Esophagus squamous epithelium (tissue), 5 donors: ENCODE measurements around the gene SYDE2. TPM values are rescaled to one million over a fixed set of nuclear protein-coding genes. Genes with fewer than 3 reads are reported as not detected.

Experiments
- DNase-seq: peaks from one replicate; lab custom pipeline; 2025; lab: John Stamatoyannopoulos, UW
- H3K27ac ChIP-seq, 4 donors: fragments of 200-600 bp; sonication (generic); one replicate each; pipeline ENCODE4 v1.5.1; 2016 to 2019; ENCODE audit warnings: mild to moderate bottlenecking in 1 of 4
- H3K27me3 ChIP-seq, 4 donors: fragments of 200-600 bp; sonication (generic); 1 replicate in 3 of 4; 2 replicates in 1 of 4; pipeline versions ENCODE4 v1.5.1 to v1.6.0; 2017 to 2021; ENCODE audit warnings: antibody characterized with exemption in 1 of 4
- H3K36me3 ChIP-seq, 3 donors: fragments of 200-600 bp; sonication (generic); one replicate each; pipeline ENCODE4 v1.5.1; 2016 to 2019
- H3K4me1 ChIP-seq, 3 donors: fragments of 200-600 bp; sonication (generic); one replicate each; pipeline ENCODE4 v1.5.1; 2017 to 2019
- H3K4me3 ChIP-seq, 4 donors: fragments of 200-600 bp; sonication (generic); 1 replicate in 3 of 4; 2 replicates in 1 of 4; pipeline ENCODE4 v1.5.1; 2016 to 2019; ENCODE audit warnings: mild to moderate bottlenecking in 2 of 4, moderate library complexity in 1 of 4
- H3K9me3 ChIP-seq, 3 donors: fragments of 200-600 bp; sonication (generic); one replicate each; pipeline ENCODE4 v1.5.1; 2016 to 2019
- POLR2A ChIP-seq, 4 donors: fragments of 450-650 bp; IDR thresholded peaks; one replicate each; pipeline ENCODE4 v1.6.1; 2017; ENCODE audit warnings: antibody characterized with exemption in 4 of 4, mild to moderate bottlenecking in 4 of 4, moderate library complexity in 3 of 4
- WGBS, 2 donors: methylation state at CpG; one replicate each; pipeline ENCODE4 v1.1.5; 2018; 5-methylcytosine and 5-hydroxymethylcytosine counted together
- intact Hi-C: fragments of 100-400 bp; cut with DNase I; formaldehyde crosslinking; loops from one replicate; pipeline ENCODE4 v1.15.0; 2022
- small RNA-seq, 4 donors: library from RNA; depleted of rRNA; stranded (forward); fragments of <200 nt; gene quantifications; one replicate each; pipeline ENCODE3, GENCODE V24; 2016
- total RNA-seq, 4 donors: library from RNA; depleted of rRNA; stranded (reverse); fragments of >200 nt; gene quantifications; one replicate each; pipeline ENCODE4 v1.1.0, GENCODE V29; 2016
- TF ChIP-seq, protein P1 (sequence below), 6 experiments: fragments of 450-650 bp in 4 of 6; fragments of 200-600 bp in 2 of 6; sonication (generic) in 2 of 6; IDR thresholded peaks; one replicate each; pipeline ENCODE4 v1.5.1; 2016 to 2019; ENCODE audit warnings: antibody characterized with exemption in 6 of 6, mild to moderate bottlenecking in 4 of 6, moderate library complexity in 4 of 6
- donor health status: DM: yes; HTN: yes; CAD: no.

SYDE2 gene
- total RNA-seq, 4 donors from 2014 or later, result 2.8 to 10.9 (median 4.4) TPM

DNA sequence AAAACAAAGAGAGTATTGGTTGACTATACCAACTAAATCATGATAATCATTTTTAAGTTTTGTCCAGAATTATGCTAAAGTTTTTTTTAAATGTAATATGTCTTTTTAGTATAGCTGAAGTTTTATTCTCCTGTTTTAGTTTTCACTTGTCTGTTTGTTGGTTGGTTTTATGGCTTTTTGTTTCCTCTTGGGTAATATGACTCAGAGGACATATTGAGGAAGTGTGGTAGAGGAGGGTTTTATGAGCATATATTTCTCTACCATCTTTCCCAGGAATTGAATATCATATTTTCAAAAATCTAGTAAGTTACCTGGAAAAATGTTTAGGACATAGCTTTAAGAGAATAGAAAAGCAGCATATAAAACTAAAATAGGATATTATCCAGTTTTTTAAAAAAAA lies 84.0 kb downstream of the SYDE2 start:
- H3K4me1 ChIP-seq, result no peaks in the 10 kb centered on the region
- DNase-seq, result no peak
- H3K27me3 ChIP-seq, result no peaks in the 10 kb centered on the region
- TF ChIP-seq, protein P1, sequence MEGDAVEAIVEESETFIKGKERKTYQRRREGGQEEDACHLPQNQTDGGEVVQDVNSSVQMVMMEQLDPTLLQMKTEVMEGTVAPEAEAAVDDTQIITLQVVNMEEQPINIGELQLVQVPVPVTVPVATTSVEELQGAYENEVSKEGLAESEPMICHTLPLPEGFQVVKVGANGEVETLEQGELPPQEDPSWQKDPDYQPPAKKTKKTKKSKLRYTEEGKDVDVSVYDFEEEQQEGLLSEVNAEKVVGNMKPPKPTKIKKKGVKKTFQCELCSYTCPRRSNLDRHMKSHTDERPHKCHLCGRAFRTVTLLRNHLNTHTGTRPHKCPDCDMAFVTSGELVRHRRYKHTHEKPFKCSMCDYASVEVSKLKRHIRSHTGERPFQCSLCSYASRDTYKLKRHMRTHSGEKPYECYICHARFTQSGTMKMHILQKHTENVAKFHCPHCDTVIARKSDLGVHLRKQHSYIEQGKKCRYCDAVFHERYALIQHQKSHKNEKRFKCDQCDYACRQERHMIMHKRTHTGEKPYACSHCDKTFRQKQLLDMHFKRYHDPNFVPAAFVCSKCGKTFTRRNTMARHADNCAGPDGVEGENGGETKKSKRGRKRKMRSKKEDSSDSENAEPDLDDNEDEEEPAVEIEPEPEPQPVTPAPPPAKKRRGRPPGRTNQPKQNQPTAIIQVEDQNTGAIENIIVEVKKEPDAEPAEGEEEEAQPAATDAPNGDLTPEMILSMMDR (IDR thresholded peaks at IDR 0.05), result no peak
- TF ChIP-seq POLR2A (IDR thresholded peaks at IDR 0.05), result no peak
- H3K9me3 ChIP-seq, result no peaks in the 10 kb centered on the region
- no peak overlapping the region for H3K27ac ChIP-seq
- H3K36me3 ChIP-seq, result no peaks in the 10 kb centered on the region
- no peak overlapping the region for H3K4me3 ChIP-seq
- intact Hi-C loops, result loop anchor here (10.0 kb wide), 1 partner anchor 118 kb away; no protein-coding TSS in a partner anchor

DNA sequence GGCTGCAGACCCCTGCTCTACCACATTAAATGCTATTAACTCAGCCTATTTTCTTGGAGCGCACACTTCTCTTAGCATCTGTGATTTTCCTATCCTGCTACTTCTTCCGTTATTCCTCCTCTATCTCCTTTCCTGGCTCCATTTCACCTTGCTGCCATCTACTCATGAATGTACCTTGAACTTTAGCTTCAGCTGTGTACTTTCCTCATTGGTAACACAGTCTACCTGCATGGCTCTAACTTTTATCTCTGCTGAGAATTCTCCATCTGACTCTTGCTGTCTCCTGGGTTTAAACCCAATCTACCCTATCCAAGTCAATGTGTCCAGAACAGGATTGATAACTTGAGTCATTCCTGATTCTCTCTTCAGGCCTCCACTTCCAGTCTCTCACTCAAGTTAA lies 84.9 kb downstream of the SYDE2 start:
- DNase-seq, result no peak
- 88 to 96% methylated on average over 2 of the region's 2 CpGs for WGBS, 2 donors
- Histone ChIP-seq H3K27me3 (no peaks in the 10 kb centered on the region), H3K4me3 (no peak overlapping the region), H3K9me3 (no peaks in the 10 kb centered on the region), H3K4me1 (no peaks in the 10 kb centered on the region), H3K36me3 (no peaks in the 10 kb centered on the region), H3K27ac (no peak overlapping the region)
- intact Hi-C loops, result loop anchor here (10.0 kb wide), 1 partner anchor 119 kb away; no protein-coding TSS in a partner anchor
- TF ChIP-seq POLR2A (IDR thresholded peaks at IDR 0.05), result no peak
- TF ChIP-seq, protein P1 (IDR thresholded peaks at IDR 0.05), result no peak

DNA sequence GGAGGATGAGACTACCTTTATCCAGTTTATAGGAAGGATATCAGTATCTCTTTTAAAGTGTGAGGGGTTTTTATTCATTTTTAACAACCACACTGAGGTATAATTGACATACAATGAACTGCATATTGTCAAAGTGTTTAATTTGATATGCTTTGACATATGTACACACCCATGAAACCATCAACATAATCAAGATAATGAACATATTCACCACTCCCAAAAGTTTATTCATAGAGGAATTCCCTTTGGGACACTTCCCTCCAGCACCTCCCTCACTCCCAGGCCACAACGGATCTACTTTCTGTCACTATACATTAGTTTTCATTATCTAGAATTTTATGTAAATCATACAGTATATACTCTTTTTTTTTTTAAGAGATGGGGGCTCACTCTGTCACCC lies 89.1 kb downstream of the SYDE2 start:
- H3K27ac ChIP-seq, result no peak overlapping the region
- H3K4me1 ChIP-seq, result no peaks in the 10 kb centered on the region
- no peak overlapping the region for H3K4me3 ChIP-seq
- DNase-seq, result no peak
- no peaks in the 10 kb centered on the region for H3K36me3 ChIP-seq
- H3K27me3 ChIP-seq, result no peaks in the 10 kb centered on the region
- WGBS, 2 donors, result 65 to 79% methylated on average over 1 of the region's 1 CpG
- no peaks in the 10 kb centered on the region for H3K9me3 ChIP-seq
- intact Hi-C loops, result loop anchor here (10.0 kb wide), 1 partner anchor 123 kb away; no protein-coding TSS in a partner anchor
- TF ChIP-seq, protein P1 (IDR thresholded peaks at IDR 0.05), result no peak
- TF ChIP-seq POLR2A (IDR thresholded peaks at IDR 0.05), result no peak

DNA sequence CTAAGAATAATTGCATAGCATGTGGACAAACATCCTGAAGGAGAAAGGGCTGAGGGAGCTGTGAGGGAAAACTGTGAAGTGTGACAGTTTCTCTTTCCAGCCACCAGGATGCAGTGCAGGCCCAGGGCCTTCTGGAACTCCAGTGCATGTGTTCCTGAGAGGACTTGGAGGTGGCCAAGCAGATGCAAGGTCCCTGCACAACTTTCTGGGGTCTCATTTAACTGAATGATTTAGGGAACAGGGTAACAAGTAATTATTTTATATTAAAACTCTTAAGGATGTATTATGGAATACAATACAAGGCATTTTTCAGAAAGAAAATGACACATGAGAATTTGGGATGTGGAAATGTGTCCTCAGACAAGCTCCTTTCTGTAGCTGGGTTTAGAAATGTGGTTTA lies 91.3 kb downstream of the SYDE2 start:
- H3K36me3 ChIP-seq, result no peaks in the 10 kb centered on the region
- H3K4me1 ChIP-seq, result no peaks in the 10 kb centered on the region
- no peak overlapping the region for H3K27ac ChIP-seq
- H3K4me3 ChIP-seq, result no peak overlapping the region
- no peaks in the 10 kb centered on the region for H3K9me3 ChIP-seq
- TF ChIP-seq, protein P1 (IDR thresholded peaks at IDR 0.05), result peak in 5 of 6 experiments; percentile 58 to 78 (median 78)
- TF ChIP-seq POLR2A (IDR thresholded peaks at IDR 0.05), result no peak
- intact Hi-C loops, result loop anchor here (5.0 kb wide), 1 partner anchor 148 kb away; the partner anchor contains the start of gene C1orf52
- H3K27me3 ChIP-seq, result no peaks in the 10 kb centered on the region
- no peak for DNase-seq

Small RNA genes lying within 50 kb of the gene (small RNA-seq; reads per million reads assigned to genes)
- gene MIR4423, result 0 reads per million in 4 donors

Other genes starting within 250 kb of the SYDE2 start
- 1 to 10 TPM in 2 of 4 donors, under 1 TPM in 2; 0.38 to 4.4 (median 2.4) TPM for gene MCOLN2, start 203.9 kb downstream of the SYDE2 start, total RNA-seq
- gene MCOLN3, start 152.5 kb downstream of the SYDE2 start, total RNA-seq, result 1 to 10 TPM in 1 of 4 donors, under 1 TPM in 2, not detected in 1; 0.32 to 2.3 (median 0.61) TPM
- gene C1orf52, start 58.6 kb upstream of the SYDE2 start, total RNA-seq, result 10 to 100 TPM in 3 of 4 donors, 1 to 10 TPM in 1; 9.1 to 15.2 (median 12.2) TPM
- gene BCL10, start 75.6 kb upstream of the SYDE2 start, total RNA-seq, result 10 to 100 TPM; 24.4 to 42.3 (median 27.0) TPM